Measurements from ENCODE around the gene UNK.

GRCh38 chr17:75763613-75764416, 20.8 kb upstream of the UNK start:
- TF ChIP-seq EGR1 (IDR thresholded peaks at IDR 0.05) = no peak
- no peak for TF ChIP-seq CREB1 (IDR thresholded peaks at IDR 0.05; ENCODE audit: low read depth)
- no peak; the same call in 1 of the 2 replicates for TF ChIP-seq EP300 (IDR thresholded peaks at IDR 0.05; ENCODE audit: borderline replicate concordance)
- no peak for TF ChIP-seq TCF12 (IDR thresholded peaks at IDR 0.05; ENCODE audit: low read depth)
- no peak for TF ChIP-seq CEBPB (IDR thresholded peaks at IDR 0.05)
- TF ChIP-seq RAD21 (IDR thresholded peaks at IDR 0.05; ENCODE audit: low read depth) = no peak
- TF ChIP-seq MAX (IDR thresholded peaks at IDR 0.05) = no peak
- TF ChIP-seq REST (IDR thresholded peaks at IDR 0.05; ENCODE audit: low read depth) = no peak
